ENCODE measurements around the gene ZBTB25. TPM values are rescaled to one million over a fixed set of nuclear protein-coding genes. Genes with fewer than 3 reads are reported as not detected.

The ZBTB25 gene
- polyA plus RNA-seq, 4 donors = 0.81 to 11.4 (median 1.7) TPM

- WGBS, 3 donors = 9 to 20% (median 20%) methylated on average over 60 to 61 of the region's 61 CpGs
- Histone ChIP-seq H3K36me3 (ENCODE audit: control insufficient read depth in 3 of 3, insufficient read depth in 2 of 3, low read depth in 1 of 3, low read length in 3 of 3) (no peaks in the 10 kb centered on the region), H3K4me1 (ENCODE audit: control insufficient read depth in 3 of 3, insufficient read depth in 2 of 3, low read depth in 1 of 3, low read length in 2 of 3) (peaks cover 0 to 23% (median 0%) of the 10 kb centered on the region in 3 donors), H3K4me3 (ENCODE audit: low read depth in 1 of 3, low read length in 3 of 3) (peak overlapping the region; percentile 8 to 45 (median 18)), H3K27ac (ENCODE audit: low read depth in 1 of 3, low read length in 2 of 3) (peak overlapping the region in 1 of 3 donors; percentile 18), H3K9me3 (ENCODE audit: control insufficient read depth in 2 of 2, insufficient read depth in 1 of 2, low read depth in 1 of 2, low read length in 1 of 2) (peaks cover 2 to 8% of the 10 kb centered on the region in 2 donors), H3K27me3 (ENCODE audit: control insufficient read depth in 3 of 3, insufficient read depth in 3 of 3, low read length in 3 of 3) (peaks cover 0 to 25% (median 0%) of the 10 kb centered on the region in 3 donors)
- no peak for FAIRE-seq
- peak in 1 of 2 donors; percentile 49 for DNase-seq
Measured at GRCh38 chr14:64541972-64542835, 38.6 kb upstream of the ZBTB25 start.

GRCh38 chr14:64541261-64541971 is 37.8 kb upstream of the ZBTB25 start:
- peak in 1 of 2 donors; percentile 67 for DNase-seq
- Histone ChIP-seq H3K4me1 (ENCODE audit: control insufficient read depth in 3 of 3, insufficient read depth in 2 of 3, low read depth in 1 of 3, low read length in 2 of 3) (peaks cover 0 to 23% (median 0%) of the 10 kb centered on the region in 3 donors), H3K27ac (ENCODE audit: low read depth in 1 of 3, low read length in 2 of 3) (peak overlapping the region in 1 of 3 donors; percentile 36), H3K9me3 (ENCODE audit: control insufficient read depth in 2 of 2, insufficient read depth in 1 of 2, low read depth in 1 of 2, low read length in 1 of 2) (peaks cover 2 to 8% of the 10 kb centered on the region in 2 donors), H3K27me3 (ENCODE audit: control insufficient read depth in 3 of 3, insufficient read depth in 3 of 3, low read length in 3 of 3) (peaks cover 0 to 25% (median 0%) of the 10 kb centered on the region in 3 donors), H3K4me3 (ENCODE audit: low read depth in 1 of 3, low read length in 3 of 3) (peak overlapping the region in 2 of 3 donors; percentile 6 to 45), H3K36me3 (ENCODE audit: control insufficient read depth in 3 of 3, insufficient read depth in 2 of 3, low read depth in 1 of 3, low read length in 3 of 3) (no peaks in the 10 kb centered on the region)
- no peak for FAIRE-seq
- whole genome bisulfite sequencing, 3 donors = 23 to 44% (median 33%) methylated on average over 69 to 73 of the region's 73 CpGs

GRCh38 chr14:64540208-64541202 is 36.9 kb upstream of the ZBTB25 start, which contains the start of gene HSPA2:
Gene HSPA2 (plus strand): TSS chr14:64540741. CDS start chr14:64540850, 109 bp downstream.
- H3K4me3 ChIP-seq (ENCODE audit: low read depth in 1 of 3, low read length in 3 of 3) = peak within 1 kb of the TSS; percentile 48 to 62 (median 61)
- H3K27ac ChIP-seq (ENCODE audit: low read depth in 1 of 3, low read length in 2 of 3) = peak within 1 kb of the TSS; percentile 74 to 94 (median 79)
- WGBS, 3 donors = 8 to 12% (median 12%) methylated on average over 79 of the region's 79 CpGs
- H3K4me1 ChIP-seq (ENCODE audit: control insufficient read depth in 3 of 3, insufficient read depth in 2 of 3, low read depth in 1 of 3, low read length in 2 of 3) = peaks cover 0 to 23% (median 0%) of the 10 kb centered on the region in 3 donors
- FAIRE-seq = peak; percentile 71
- H3K9me3 ChIP-seq (ENCODE audit: control insufficient read depth in 2 of 2, insufficient read depth in 1 of 2, low read depth in 1 of 2, low read length in 1 of 2) = peaks cover 2 to 8% of the 10 kb centered on the region in 2 donors
- H3K27me3 ChIP-seq (ENCODE audit: control insufficient read depth in 3 of 3, insufficient read depth in 3 of 3, low read length in 3 of 3) = peaks cover 0 to 25% (median 0%) of the 10 kb centered on the region in 3 donors
- DNase-seq = peak; percentile 99 to 100
- no peaks in the 10 kb centered on the region for H3K36me3 ChIP-seq (ENCODE audit: control insufficient read depth in 3 of 3, insufficient read depth in 2 of 3, low read depth in 1 of 3, low read length in 3 of 3)

- no peak for DNase-seq
- Histone ChIP-seq H3K27me3 (ENCODE audit: control insufficient read depth in 3 of 3, insufficient read depth in 3 of 3, low read length in 3 of 3) (peaks cover 0 to 11% (median 0%) of the 10 kb centered on the region in 3 donors), H3K4me1 (ENCODE audit: control insufficient read depth in 3 of 3, insufficient read depth in 2 of 3, low read depth in 1 of 3, low read length in 2 of 3) (peaks cover 0 to 13% (median 0%) of the 10 kb centered on the region in 3 donors), H3K27ac (ENCODE audit: low read depth in 1 of 3, low read length in 2 of 3) (no peak overlapping the region), H3K4me3 (ENCODE audit: low read depth in 1 of 3, low read length in 3 of 3) (no peak overlapping the region), H3K9me3 (ENCODE audit: control insufficient read depth in 2 of 2, insufficient read depth in 1 of 2, low read depth in 1 of 2, low read length in 1 of 2) (peaks cover 2 to 8% of the 10 kb centered on the region in 2 donors), H3K36me3 (ENCODE audit: control insufficient read depth in 3 of 3, insufficient read depth in 2 of 3, low read depth in 1 of 3, low read length in 3 of 3) (no peaks in the 10 kb centered on the region)
- no peak for FAIRE-seq
- 81 to 95% (median 84%) methylated on average over 4 of the region's 4 CpGs for WGBS, 3 donors
Measured at GRCh38 chr14:64536488-64537245, 33.0 kb upstream of the ZBTB25 start.

- no peak for FAIRE-seq
- H3K36me3 ChIP-seq (ENCODE audit: control insufficient read depth in 3 of 3, insufficient read depth in 2 of 3, low read depth in 1 of 3, low read length in 3 of 3) = peaks cover 0 to 5% (median 0%) of the 10 kb centered on the region in 3 donors
- no peaks in the 10 kb centered on the region for H3K9me3 ChIP-seq (ENCODE audit: control insufficient read depth in 2 of 2, insufficient read depth in 1 of 2, low read depth in 1 of 2, low read length in 1 of 2)
- no peaks in the 10 kb centered on the region for H3K27me3 ChIP-seq (ENCODE audit: control insufficient read depth in 3 of 3, insufficient read depth in 3 of 3, low read length in 3 of 3)
- H3K27ac ChIP-seq (ENCODE audit: low read depth in 1 of 3, low read length in 2 of 3) = no peak overlapping the region
- WGBS, 3 donors = 75 to 91% (median 91%) methylated on average over 2 of the region's 2 CpGs
- H3K4me1 ChIP-seq (ENCODE audit: control insufficient read depth in 3 of 3, insufficient read depth in 2 of 3, low read depth in 1 of 3, low read length in 2 of 3) = no peaks in the 10 kb centered on the region
- no peak for DNase-seq
- H3K4me3 ChIP-seq (ENCODE audit: low read depth in 1 of 3, low read length in 3 of 3) = no peak overlapping the region
Measured at GRCh38 chr14:64531567-64531966, 27.9 kb upstream of the ZBTB25 start.

- no peak overlapping the region for H3K27ac ChIP-seq (ENCODE audit: low read depth in 1 of 3, low read length in 2 of 3)
- no peaks in the 10 kb centered on the region for H3K9me3 ChIP-seq (ENCODE audit: control insufficient read depth in 2 of 2, insufficient read depth in 1 of 2, low read depth in 1 of 2, low read length in 1 of 2)
- FAIRE-seq (no peak), DNase-seq (no peak)
- H3K27me3 ChIP-seq (ENCODE audit: control insufficient read depth in 3 of 3, insufficient read depth in 3 of 3, low read length in 3 of 3) = no peaks in the 10 kb centered on the region
- peaks cover 0 to 2% (median 0%) of the 10 kb centered on the region in 3 donors for H3K4me1 ChIP-seq (ENCODE audit: control insufficient read depth in 3 of 3, insufficient read depth in 2 of 3, low read depth in 1 of 3, low read length in 2 of 3)
- H3K36me3 ChIP-seq (ENCODE audit: control insufficient read depth in 3 of 3, insufficient read depth in 2 of 3, low read depth in 1 of 3, low read length in 3 of 3) = peaks cover 3 to 16% (median 9%) of the 10 kb centered on the region in 3 donors
- WGBS, 3 donors = 87 to 97% (median 89%) methylated on average over 2 of the region's 2 CpGs
- H3K4me3 ChIP-seq (ENCODE audit: low read depth in 1 of 3, low read length in 3 of 3) = no peak overlapping the region
Measured at GRCh38 chr14:64525354-64525753, 21.7 kb upstream of the ZBTB25 start.

- no peak for FAIRE-seq
Measured at GRCh38 chr14:64522591-64523355, 19.1 kb upstream of the ZBTB25 start.

More at GRCh38 chr14:64522591-64523355, 19.1 kb upstream of the ZBTB25 start:
- Histone ChIP-seq H3K9me3 (ENCODE audit: control insufficient read depth in 2 of 2, insufficient read depth in 1 of 2, low read depth in 1 of 2, low read length in 1 of 2) (no peaks in the 10 kb centered on the region), H3K27me3 (ENCODE audit: control insufficient read depth in 3 of 3, insufficient read depth in 3 of 3, low read length in 3 of 3) (no peaks in the 10 kb centered on the region), H3K4me3 (ENCODE audit: low read depth in 1 of 3, low read length in 3 of 3) (no peak overlapping the region), H3K36me3 (ENCODE audit: control insufficient read depth in 3 of 3, insufficient read depth in 2 of 3, low read depth in 1 of 3, low read length in 3 of 3) (peaks cover 3 to 15% (median 9%) of the 10 kb centered on the region in 3 donors), H3K4me1 (ENCODE audit: control insufficient read depth in 3 of 3, insufficient read depth in 2 of 3, low read depth in 1 of 3, low read length in 2 of 3) (peaks cover 0 to 2% (median 0%) of the 10 kb centered on the region in 3 donors), H3K27ac (ENCODE audit: low read depth in 1 of 3, low read length in 2 of 3) (peak overlapping the region in 1 of 3 donors; percentile 12)
- WGBS, 3 donors = 72 to 86% (median 75%) methylated on average over 9 of the region's 9 CpGs
- no peak for DNase-seq

All from small intestine (tissue), 7 donors.